Measurements from ENCODE around the gene MSH3.

MSH3 gene

GRCh38 chr5:80712919-80713318 is 58.5 kb downstream of the MSH3 start:
- Histone ChIP-seq H3F3A (ENCODE audit: low read depth) (no peaks in the 10 kb centered on the region), H3K4me2 (ENCODE audit: low read depth, low read length, poor library complexity, severe bottlenecking) (no peak overlapping the region)

GRCh38 chr5:80713631-80714030 is 59.2 kb downstream of the MSH3 start:
- H3K9me2 ChIP-seq (replicated peaks; ENCODE audit: low read depth, low read length), result no peaks in the 10 kb centered on the region
- H3K4me3 ChIP-seq (ENCODE audit: low read length, poor library complexity, severe bottlenecking), result no peak overlapping the region
- H3K79me2 ChIP-seq (ENCODE audit: insufficient read depth, low read length), result no peaks in the 10 kb centered on the region
- H3K4me2 ChIP-seq (ENCODE audit: low read depth, low read length, poor library complexity, severe bottlenecking), result no peak overlapping the region
- no peaks in the 10 kb centered on the region for H3K27me3 ChIP-seq (ENCODE audit: insufficient read depth, low read length, poor library complexity, severe bottlenecking)
- no peaks in the 10 kb centered on the region for H3F3A ChIP-seq (ENCODE audit: low read depth)
- peaks cover 35% of the 10 kb centered on the region for H3K36me3 ChIP-seq (ENCODE audit: insufficient read depth, low read length)
- H3K9me3 ChIP-seq (ENCODE audit: insufficient read depth, low read depth, low read length), result no peaks in the 10 kb centered on the region
- H2AFZ ChIP-seq (ENCODE audit: low read length), result no peak overlapping the region
- no peak overlapping the region for H3K9ac ChIP-seq (ENCODE audit: low read depth, low read length, poor library complexity, severe bottlenecking)
- TF ChIP-seq CTCF (conservative IDR thresholded peaks at IDR 0.05; ENCODE audit: low read length), result no peak
- TF ChIP-seq EZH2phosphoT487 (IDR thresholded peaks at IDR 0.05; ENCODE audit: borderline replicate concordance), result no peak
- no peaks in the 10 kb centered on the region for H4K20me1 ChIP-seq (ENCODE audit: insufficient read depth, low read length, poor library complexity, severe bottlenecking)
- peaks cover 5% of the 10 kb centered on the region for H3K4me1 ChIP-seq (ENCODE audit: insufficient read depth, low read length, poor library complexity, severe bottlenecking)

More at GRCh38 chr5:80712919-80713318, 58.5 kb downstream of the MSH3 start:
- Histone ChIP-seq H3K36me3 (ENCODE audit: insufficient read depth, low read length) (peaks cover 32% of the 10 kb centered on the region), H4K20me1 (ENCODE audit: insufficient read depth, low read length, poor library complexity, severe bottlenecking) (no peaks in the 10 kb centered on the region), H2AFZ (ENCODE audit: low read length) (no peak overlapping the region), H3K79me2 (ENCODE audit: insufficient read depth, low read length) (no peaks in the 10 kb centered on the region), H3K9ac (ENCODE audit: low read depth, low read length, poor library complexity, severe bottlenecking) (no peak overlapping the region), H3K4me1 (ENCODE audit: insufficient read depth, low read length, poor library complexity, severe bottlenecking) (peaks cover 5% of the 10 kb centered on the region), H3K9me2 (replicated peaks; ENCODE audit: low read depth, low read length) (no peaks in the 10 kb centered on the region), H3K27me3 (ENCODE audit: insufficient read depth, low read length, poor library complexity, severe bottlenecking) (no peaks in the 10 kb centered on the region), H3K4me3 (ENCODE audit: low read length, poor library complexity, severe bottlenecking) (no peak overlapping the region), H3K9me3 (ENCODE audit: insufficient read depth, low read depth, low read length) (no peaks in the 10 kb centered on the region)
- TF ChIP-seq CTCF (conservative IDR thresholded peaks at IDR 0.05; ENCODE audit: low read length) (no peak), EZH2phosphoT487 (IDR thresholded peaks at IDR 0.05; ENCODE audit: borderline replicate concordance) (no peak)

GRCh38 chr5:80714570-80715298 is 60.3 kb downstream of the MSH3 start:
- H3F3A ChIP-seq (ENCODE audit: low read depth), result no peaks in the 10 kb centered on the region
- no peak overlapping the region for H3K9ac ChIP-seq (ENCODE audit: low read depth, low read length, poor library complexity, severe bottlenecking)
- no peaks in the 10 kb centered on the region for H3K9me2 ChIP-seq (replicated peaks; ENCODE audit: low read depth, low read length)
- peaks cover 34% of the 10 kb centered on the region; the same call in 1 of the 2 replicates for H3K36me3 ChIP-seq (ENCODE audit: insufficient read depth, low read length)
- H2AFZ ChIP-seq (ENCODE audit: low read length), result no peak overlapping the region
- no peak overlapping the region for H3K4me2 ChIP-seq (ENCODE audit: low read depth, low read length, poor library complexity, severe bottlenecking)
- H3K4me1 ChIP-seq (ENCODE audit: insufficient read depth, low read length, poor library complexity, severe bottlenecking), result peaks cover 5% of the 10 kb centered on the region
- H4K20me1 ChIP-seq (ENCODE audit: insufficient read depth, low read length, poor library complexity, severe bottlenecking), result no peaks in the 10 kb centered on the region
- H3K9me3 ChIP-seq (ENCODE audit: insufficient read depth, low read depth, low read length), result peaks cover 1% of the 10 kb centered on the region; the same call in 1 of the 2 replicates
- no peak overlapping the region for H3K4me3 ChIP-seq (ENCODE audit: low read length, poor library complexity, severe bottlenecking)
- no peaks in the 10 kb centered on the region for H3K27me3 ChIP-seq (ENCODE audit: insufficient read depth, low read length, poor library complexity, severe bottlenecking)
- H3K79me2 ChIP-seq (ENCODE audit: insufficient read depth, low read length), result no peaks in the 10 kb centered on the region; the same call in 1 of the 2 replicates
- no peak for TF ChIP-seq CTCF (conservative IDR thresholded peaks at IDR 0.05; ENCODE audit: low read length)
- TF ChIP-seq EZH2phosphoT487 (IDR thresholded peaks at IDR 0.05; ENCODE audit: borderline replicate concordance), result no peak

Measured in Loucy (cell line).